SK-N-SH (cell line): Measurements from ENCODE around the gene GAS7. TPM values are rescaled to one million over a fixed set of nuclear protein-coding genes. Genes with fewer than 3 reads are reported as not detected.

ENCODE experiments used
- CTCF ChIA-PET: fragments of 300-600, 350-600 bp; formaldehyde crosslinking; extraction: SDS; loops from one replicate; lab custom pipeline; 2021; lab: Yijun Ruan, JAX
- POLR2A ChIA-PET: fragments of 350-600 bp; sonication (Branson Sonifier 250); formaldehyde crosslinking; extraction: SDS; loops from one replicate; lab custom pipeline; 2020; ENCODE audit warnings: antibody characterized with exemption, inconsistent platforms; lab: Yijun Ruan, JAX
- DNase-seq: peaks from one replicate; pipeline ENCODE4 v3.0.0; 2012
- H2AFZ ChIP-seq: fragments of 200-600 bp; sonication (generic); 2 replicates; pipeline ENCODE4 v1.8.1; 2016; ENCODE audit warnings: antibody characterized with exemption, mild to moderate bottlenecking, low read depth
- H3F3A ChIP-seq: fragments of 200-600 bp; sonication (generic); replicated peaks from 2 replicates; pipeline ENCODE3; 2016; ENCODE audit warnings: antibody characterized with exemption, mild to moderate bottlenecking; ENCODE audit not compliant: insufficient read depth
- H3K27ac ChIP-seq, 2 experiments: fragments of 200-500 bp in 1 of 2; fragments of 200-600 bp in 1 of 2; sonication (Bioruptor generic) in 1 of 2; sonication (generic), shearing (Covaris generic) in 1 of 2; 2 replicates each; pipeline versions ENCODE4 v1.5.1 to v1.6.1; 2014 to 2016; ENCODE audit warnings: low read depth in 2 of 2, inconsistent platforms in 1 of 2, low read length in 1 of 2, mild to moderate bottlenecking in 1 of 2, mixed read lengths in 1 of 2
- H3K27me3 ChIP-seq: fragments of 200-600 bp; sonication (generic), shearing (Covaris generic); 2 replicates; pipeline ENCODE4 v1.6.1; 2016; ENCODE audit warnings: mixed run types; ENCODE audit not compliant: insufficient read depth
- H3K36me3 ChIP-seq, 2 experiments: fragments of 200-500 bp in 1 of 2; fragments of 200-600 bp in 1 of 2; sonication (Bioruptor generic) in 1 of 2; sonication (generic) in 1 of 2; replicated peaks in 1 of 2; 2 replicates each; pipeline versions ENCODE3 to v1.5.1; 2014 to 2016; ENCODE audit warnings: low read length in 1 of 2, mild to moderate bottlenecking in 1 of 2; ENCODE audit not compliant: insufficient read depth in 2 of 2, control insufficient read depth in 1 of 2
- H3K4me1 ChIP-seq, 2 experiments: fragments of 200-500 bp in 1 of 2; fragments of 200-600 bp in 1 of 2; sonication (Bioruptor generic) in 1 of 2; sonication (generic), shearing (Covaris generic) in 1 of 2; 2 replicates each; pipeline versions ENCODE4 v1.5.1 to v1.6.1; 2014 to 2016; ENCODE audit warnings: low read depth in 1 of 2, low read length in 1 of 2, mixed run types in 1 of 2; ENCODE audit not compliant: insufficient read depth in 2 of 2, control insufficient read depth in 1 of 2
- H3K4me2 ChIP-seq: fragments of 200-600 bp; sonication (generic), shearing (Covaris generic); 2 replicates; pipeline ENCODE4 v1.6.1; 2017; ENCODE audit warnings: mixed run types
- H3K4me3 ChIP-seq, 2 experiments: fragments of 200-500 bp in 1 of 2; fragments of 200-600 bp in 1 of 2; sonication (Bioruptor generic) in 1 of 2; sonication (generic), shearing (Covaris generic) in 1 of 2; 2 replicates each; pipeline versions ENCODE4 v1.5.1 to v1.8.1; 2014 to 2016; ENCODE audit warnings: low read depth in 2 of 2, inconsistent platforms in 1 of 2, low read length in 1 of 2, mild to moderate bottlenecking in 1 of 2, mixed read lengths in 1 of 2, moderate library complexity in 1 of 2
- H3K79me2 ChIP-seq: fragments of 200-600 bp; sonication (generic); 2 replicates; pipeline ENCODE4 v1.8.1; 2017; ENCODE audit warnings: mild to moderate bottlenecking; ENCODE audit not compliant: insufficient read depth
- H3K9ac ChIP-seq: fragments of 200-600 bp; sonication (generic); 2 replicates; pipeline ENCODE4 v1.6.1; 2017; ENCODE audit warnings: mixed run types
- H3K9me2 ChIP-seq: fragments of 200-600 bp; sonication (generic); 2 replicates; pipeline ENCODE4 v1.6.1; 2017; ENCODE audit warnings: mixed run types
- H3K9me3 ChIP-seq: fragments of 200-600 bp; sonication (generic); 2 replicates; pipeline ENCODE4 v1.6.1; 2017; ENCODE audit warnings: mixed run types, mild to moderate bottlenecking, moderate library complexity
- H4K20me1 ChIP-seq: fragments of 200-600 bp; sonication (generic); 2 replicates; pipeline ENCODE4 v1.6.1; 2017; ENCODE audit warnings: mild to moderate bottlenecking, mixed run types; ENCODE audit not compliant: insufficient read depth
- FOXJ3 ChIP-seq: sonication (generic); formaldehyde crosslinking; IDR thresholded peaks from 2 replicates; pipeline ENCODE4 v1.5.1; 2020; ENCODE audit warnings: mild to moderate bottlenecking, missing genetic modification reagents
- GABPA ChIP-seq: IDR thresholded peaks from 2 replicates; pipeline ENCODE4 v1.4.0; 2012; ENCODE audit warnings: low read depth, mild to moderate bottlenecking
- JUND ChIP-seq: IDR thresholded peaks from 2 replicates; pipeline ENCODE4 v1.4.0; 2012
- MAX ChIP-seq: IDR thresholded peaks from 2 replicates; pipeline ENCODE4 v1.4.0; 2012; ENCODE audit warnings: low read depth
- MEF2A ChIP-seq: IDR thresholded peaks from 2 replicates; pipeline ENCODE4 v1.4.0; 2012; ENCODE audit warnings: low read depth, borderline replicate concordance
- MXI1 ChIP-seq: IDR thresholded peaks from 2 replicates; pipeline ENCODE4 v1.6.1; 2012; ENCODE audit warnings: mild to moderate bottlenecking, low read depth, low read length, improper control_type of control experiment
- NFIC ChIP-seq: IDR thresholded peaks from 2 replicates; pipeline ENCODE4 v1.4.0; 2012; ENCODE audit warnings: borderline replicate concordance
- NRF1 ChIP-seq: IDR thresholded peaks from 2 replicates; pipeline ENCODE4 v1.6.1; 2012; ENCODE audit warnings: low read depth, mild to moderate bottlenecking, low read length
- RCOR1 ChIP-seq: fragments of 150-350 bp; IDR thresholded peaks from 2 replicates; pipeline ENCODE4 v1.6.1; 2017; ENCODE audit warnings: antibody characterized with exemption, low read length
- RXRA ChIP-seq: IDR thresholded peaks from 2 replicates; pipeline ENCODE4 v1.4.0; 2012; ENCODE audit warnings: low read depth, mild to moderate bottlenecking, borderline replicate concordance
- SIN3A ChIP-seq: IDR thresholded peaks from 2 replicates; pipeline ENCODE4 v1.6.1; 2012; ENCODE audit warnings: low read depth, mild to moderate bottlenecking, low read length, moderate library complexity, borderline replicate concordance
- SMC3 ChIP-seq: IDR thresholded peaks from 2 replicates; pipeline ENCODE4 v1.6.1; 2012; ENCODE audit warnings: low read depth, low read length, improper control_type of control experiment
- TCF12 ChIP-seq: IDR thresholded peaks from 2 replicates; pipeline ENCODE4 v1.4.0; 2012
- TEAD4 ChIP-seq: IDR thresholded peaks from 2 replicates; pipeline ENCODE4 v1.4.0; 2012; ENCODE audit warnings: mild to moderate bottlenecking, borderline replicate concordance; ENCODE audit not compliant: insufficient read depth
- USF2 ChIP-seq: fragments of 150-350 bp; IDR thresholded peaks from 2 replicates; pipeline ENCODE4 v1.6.1; 2017; ENCODE audit warnings: antibody characterized with exemption, low read length, low read depth, borderline replicate concordance
- WGBS: methylation state at CpG from one replicate; pipeline ENCODE4 v1.1.6; 2017; ENCODE audit warnings: low lambda C conversion rate; 5-methylcytosine and 5-hydroxymethylcytosine counted together
- polyA plus RNA-seq, 3 experiments: library from polyadenylated mRNA; depleted of rRNA; stranded (reverse); fragments of >200 nt; gene quantifications; 2 replicates each; pipeline ENCODE4 v1.2.3, GENCODE V29; 2012
- TF ChIP-seq, protein P1 (sequence below): IDR thresholded peaks from 2 replicates; pipeline ENCODE4 v1.4.0; 2012; ENCODE audit warnings: low read depth, borderline replicate concordance

GAS7 gene
- polyA plus RNA-seq, 1 of the 3 experiments (the other 2 are of a cell fraction), result 0.12 TPM

GRCh38 chr17:9918804-9919352 is 279.5 kb downstream of the GAS7 start:
- Histone ChIP-seq H2AFZ (no peak overlapping the region), H3K27ac (no peak overlapping the region), H3K4me1 (no peaks in the 10 kb centered on the region), H4K20me1 (no peaks in the 10 kb centered on the region), H3K27me3 (peaks cover 17% of the 10 kb centered on the region; the same call in 1 of the 2 replicates), H3K9me2 (no peaks in the 10 kb centered on the region), H3K4me2 (no peak overlapping the region), H3F3A (no peaks in the 10 kb centered on the region), H3K9ac (no peak overlapping the region), H3K4me3 (no peak overlapping the region), H3K9me3 (no peaks in the 10 kb centered on the region), H3K36me3 (no peaks in the 10 kb centered on the region), H3K79me2 (no peaks in the 10 kb centered on the region)
- TF ChIP-seq SMC3 (no peak), TEAD4 (no peak), MXI1 (no peak), SIN3A (no peak), MAX (no peak), GABPA (no peak), FOXJ3 (CRISPR knock-in tag) (no peak)
- POLR2A ChIA-PET, result no interaction called here
- 40% methylated on average over 2 of the region's 5 CpGs for WGBS
- CTCF ChIA-PET, result interaction anchor here (0.7 to 3.8 kb wide), 2 partner anchors 9 to 12 kb away, joined by 3 to 15 read pairs; no protein-coding TSS in a partner anchor
- no peak for DNase-seq

- ChIA-PET POLR2A (no interaction called here), CTCF (interaction anchor here (0.7 to 3.8 kb wide), 2 partner anchors 10 to 12 kb away, joined by 3 to 15 read pairs; no protein-coding TSS in a partner anchor)
- H3K9ac ChIP-seq, result no peak overlapping the region
- no peak overlapping the region for H3K4me2 ChIP-seq
- no peaks in the 10 kb centered on the region for H3F3A ChIP-seq
- TF ChIP-seq NRF1 (no peak), MEF2A (no peak), RXRA (no peak), NFIC (no peak), SMC3 (no peak), TEAD4 (no peak), JUND (no peak), RCOR1 (no peak), USF2 (no peak), TCF12 (no peak)
- TF ChIP-seq, protein P1, sequence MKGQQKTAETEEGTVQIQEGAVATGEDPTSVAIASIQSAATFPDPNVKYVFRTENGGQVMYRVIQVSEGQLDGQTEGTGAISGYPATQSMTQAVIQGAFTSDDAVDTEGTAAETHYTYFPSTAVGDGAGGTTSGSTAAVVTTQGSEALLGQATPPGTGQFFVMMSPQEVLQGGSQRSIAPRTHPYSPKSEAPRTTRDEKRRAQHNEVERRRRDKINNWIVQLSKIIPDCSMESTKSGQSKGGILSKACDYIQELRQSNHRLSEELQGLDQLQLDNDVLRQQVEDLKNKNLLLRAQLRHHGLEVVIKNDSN, result no peak
- TF ChIP-seq, all 33 proteins: peak for 0
- DNase-seq, result no peak
- Histone ChIP-seq H3K4me3 (no peak overlapping the region), H3K9me3 (no peaks in the 10 kb centered on the region), H3K79me2 (no peaks in the 10 kb centered on the region), H3K36me3 (no peaks in the 10 kb centered on the region), H3K27ac (no peak overlapping the region), H3K27me3 (peaks cover 20% of the 10 kb centered on the region; the same call in 1 of the 2 replicates), H3K4me1 (no peaks in the 10 kb centered on the region), H3K9me2 (no peaks in the 10 kb centered on the region), H4K20me1 (no peaks in the 10 kb centered on the region), H2AFZ (no peak overlapping the region)
- WGBS, result 51% methylated on average over 8 of the region's 8 CpGs
Observed at GRCh38 chr17:9918352-9918751, 280.1 kb downstream of the GAS7 start.
